ENCODE results near the gene CFAP57.

DNA sequence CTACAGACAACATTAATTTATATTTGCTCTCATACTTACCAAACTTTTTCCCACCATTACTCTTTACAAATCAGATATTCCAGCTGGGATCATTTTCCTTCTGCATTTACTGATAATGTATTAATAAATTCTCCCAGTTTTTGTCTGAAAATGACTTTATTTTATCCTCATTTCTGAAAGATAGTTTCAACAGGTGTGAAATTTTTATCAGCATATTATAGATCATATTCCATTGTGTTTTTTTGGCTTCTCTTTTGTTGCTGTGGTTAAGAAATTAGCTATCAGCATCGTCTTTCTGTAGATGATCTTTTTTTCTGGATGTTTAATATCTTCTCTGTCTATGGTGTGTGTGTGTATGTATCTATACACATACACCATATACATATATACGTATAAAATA lies 2.7 kb downstream of the CFAP57 start:
- TF ChIP-seq CTCF (IDR thresholded peaks at IDR 0.05) = no peak
- no peak for TF ChIP-seq POLR2A (IDR thresholded peaks at IDR 0.05)
- no peak for TF ChIP-seq EP300 (IDR thresholded peaks at IDR 0.05; ENCODE audit: low read depth)

Measured in transverse colon (tissue), 3 donors.